SK-N-SH (cell line): ENCODE measurements around the gene ZNF358.

Experiments
- EZH2phosphoT487 ChIP-seq: fragments of 200-600 bp; sonication (generic); IDR thresholded peaks from 2 replicates; pipeline ENCODE4 v1.6.1; 2017; ENCODE audit warnings: low read depth, mixed run types, mild to moderate bottlenecking, antibody characterized with exemption, moderate library complexity, borderline replicate concordance
- GABPA ChIP-seq: IDR thresholded peaks from 2 replicates; pipeline ENCODE4 v1.4.0; 2012; ENCODE audit warnings: low read depth, mild to moderate bottlenecking
- GATA2 ChIP-seq: sonication (generic); formaldehyde crosslinking; IDR thresholded peaks from 2 replicates; pipeline ENCODE4 v1.5.0; 2020; ENCODE audit warnings: mild to moderate bottlenecking, missing genetic modification reagents
- MXI1 ChIP-seq: IDR thresholded peaks from 2 replicates; pipeline ENCODE4 v1.6.1; 2012; ENCODE audit warnings: mild to moderate bottlenecking, low read depth, low read length, improper control_type of control experiment
- POLR2AphosphoS5 ChIP-seq: IDR thresholded peaks from 2 replicates; pipeline ENCODE4 v1.6.1; 2012; ENCODE audit warnings: low read depth, low read length
- RFX5 ChIP-seq: IDR thresholded peaks from 2 replicates; pipeline ENCODE4 v1.6.1; 2012; ENCODE audit warnings: mild to moderate bottlenecking, improper control_type of control experiment, low read length
- SMC3 ChIP-seq: IDR thresholded peaks from 2 replicates; pipeline ENCODE4 v1.6.1; 2012; ENCODE audit warnings: low read depth, low read length, improper control_type of control experiment
- USF2 ChIP-seq: fragments of 150-350 bp; IDR thresholded peaks from 2 replicates; pipeline ENCODE4 v1.6.1; 2017; ENCODE audit warnings: antibody characterized with exemption, low read length, low read depth, borderline replicate concordance
- TF ChIP-seq, protein P1 (sequence below): fragments of 200-600 bp; sonication (generic); IDR thresholded peaks from 2 replicates; pipeline ENCODE4 v1.6.1; 2017; ENCODE audit warnings: antibody characterized with exemption, mild to moderate bottlenecking, moderate library complexity

GRCh38 chr19:7504684-7505083 lies 11.2 kb upstream of the ZNF358 start:
- TF ChIP-seq RFX5 = no peak
- TF ChIP-seq EZH2phosphoT487 = no peak
- TF ChIP-seq, protein P1, sequence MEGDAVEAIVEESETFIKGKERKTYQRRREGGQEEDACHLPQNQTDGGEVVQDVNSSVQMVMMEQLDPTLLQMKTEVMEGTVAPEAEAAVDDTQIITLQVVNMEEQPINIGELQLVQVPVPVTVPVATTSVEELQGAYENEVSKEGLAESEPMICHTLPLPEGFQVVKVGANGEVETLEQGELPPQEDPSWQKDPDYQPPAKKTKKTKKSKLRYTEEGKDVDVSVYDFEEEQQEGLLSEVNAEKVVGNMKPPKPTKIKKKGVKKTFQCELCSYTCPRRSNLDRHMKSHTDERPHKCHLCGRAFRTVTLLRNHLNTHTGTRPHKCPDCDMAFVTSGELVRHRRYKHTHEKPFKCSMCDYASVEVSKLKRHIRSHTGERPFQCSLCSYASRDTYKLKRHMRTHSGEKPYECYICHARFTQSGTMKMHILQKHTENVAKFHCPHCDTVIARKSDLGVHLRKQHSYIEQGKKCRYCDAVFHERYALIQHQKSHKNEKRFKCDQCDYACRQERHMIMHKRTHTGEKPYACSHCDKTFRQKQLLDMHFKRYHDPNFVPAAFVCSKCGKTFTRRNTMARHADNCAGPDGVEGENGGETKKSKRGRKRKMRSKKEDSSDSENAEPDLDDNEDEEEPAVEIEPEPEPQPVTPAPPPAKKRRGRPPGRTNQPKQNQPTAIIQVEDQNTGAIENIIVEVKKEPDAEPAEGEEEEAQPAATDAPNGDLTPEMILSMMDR = no peak
- TF ChIP-seq POLR2AphosphoS5 = no peak
- no peak for TF ChIP-seq USF2
- TF ChIP-seq SMC3 = no peak
- no peak for TF ChIP-seq MXI1
- TF ChIP-seq GABPA = no peak
- TF ChIP-seq GATA2 (CRISPR knock-in tag) = no peak
